Measurements from ENCODE around the gene RSRC1.

RSRC1 gene

DNA sequence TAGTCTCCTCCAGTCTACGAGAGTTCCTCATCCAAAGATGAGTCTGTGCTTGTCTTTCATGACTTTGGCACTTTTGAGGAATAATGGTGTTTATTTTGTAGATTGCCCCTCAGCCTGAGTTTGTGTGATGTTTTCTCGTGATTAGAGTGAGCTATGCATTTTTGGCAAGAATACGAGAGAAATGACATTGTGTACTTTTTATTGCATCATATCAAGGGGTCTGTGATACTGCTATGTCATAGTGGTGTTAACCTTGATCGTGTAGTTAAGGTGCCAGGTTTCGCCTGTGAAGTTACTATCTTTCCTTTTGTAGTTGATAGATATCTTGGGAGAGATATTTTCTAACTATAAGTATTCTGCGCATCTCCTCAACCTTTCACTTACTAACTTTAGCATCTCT, 18.9 kb downstream of the RSRC1 start:
- no peak for DNase-seq (ENCODE audit: low spot score)

- DNase-seq (ENCODE audit: low spot score) = no peak
Measured at GRCh38 chr3:158134363-158134762, 24.5 kb downstream of the RSRC1 start.

GRCh38 chr3:158140396-158140795, 30.5 kb downstream of the RSRC1 start:
- DNase-seq (ENCODE audit: low spot score) = no peak

DNA sequence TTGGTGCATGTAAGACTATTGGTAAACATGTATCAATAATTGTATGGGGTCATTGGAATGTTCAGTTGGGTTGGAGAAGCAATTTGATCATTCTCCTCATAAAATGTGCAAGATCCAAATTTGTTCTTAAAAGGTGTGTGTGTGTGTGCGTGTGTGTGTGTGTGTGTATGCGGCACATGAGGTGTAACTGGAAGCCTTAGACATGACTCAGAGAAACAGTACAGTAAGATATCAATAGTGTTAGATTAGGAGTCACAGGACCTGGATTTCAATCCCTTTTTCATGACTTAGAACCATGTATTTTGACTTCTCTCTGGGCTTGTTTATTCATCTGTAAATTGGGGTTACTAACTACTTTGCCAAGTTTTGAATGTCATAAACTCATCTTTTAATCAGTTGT, 38.3 kb downstream of the RSRC1 start:
- no peak for DNase-seq (ENCODE audit: low spot score)

DNA sequence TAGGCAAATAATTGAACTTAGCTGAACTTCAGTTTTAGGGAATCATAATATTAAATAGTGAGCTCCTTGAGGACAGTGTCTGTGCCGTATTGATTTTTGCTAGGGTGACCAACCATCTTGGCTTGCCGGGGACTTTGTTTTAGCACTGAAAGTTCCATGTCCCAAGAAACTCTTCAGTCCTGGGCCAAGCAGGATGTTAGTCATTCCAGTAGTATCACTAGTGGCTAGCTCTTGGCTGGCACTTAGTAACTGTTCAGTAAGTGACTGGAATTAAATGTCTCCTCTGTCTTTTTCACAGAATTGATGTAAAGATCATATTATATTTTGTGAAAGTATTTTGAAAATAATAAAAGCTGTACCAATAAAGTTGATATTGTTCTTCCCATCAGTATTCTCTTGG, 42.3 kb downstream of the RSRC1 start:
- peak; percentile 56 for DNase-seq (ENCODE audit: low spot score)

- no peak for DNase-seq (ENCODE audit: low spot score)
Measured at GRCh38 chr3:158158969-158159368, 49.1 kb downstream of the RSRC1 start.

DNA sequence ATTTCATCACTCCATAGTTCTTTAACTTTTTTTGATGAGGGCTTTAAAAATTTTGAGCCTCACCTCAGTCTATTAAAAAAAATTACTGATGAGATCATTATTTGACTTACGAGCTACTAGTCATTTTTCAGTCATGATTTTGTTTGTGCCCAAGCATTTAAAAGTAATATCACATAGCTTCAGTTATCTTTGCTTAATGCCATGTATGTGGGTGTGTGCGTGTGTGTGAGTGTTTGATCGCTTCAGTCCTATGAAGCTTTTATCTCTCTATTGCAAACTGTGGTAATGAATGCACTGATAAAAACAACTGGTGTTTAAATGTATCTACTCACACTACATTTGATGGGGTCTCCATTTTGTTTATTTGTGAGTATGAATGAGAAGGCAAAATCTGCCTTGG, 49.8 kb downstream of the RSRC1 start:
- no peak for DNase-seq (ENCODE audit: low spot score)

DNA sequence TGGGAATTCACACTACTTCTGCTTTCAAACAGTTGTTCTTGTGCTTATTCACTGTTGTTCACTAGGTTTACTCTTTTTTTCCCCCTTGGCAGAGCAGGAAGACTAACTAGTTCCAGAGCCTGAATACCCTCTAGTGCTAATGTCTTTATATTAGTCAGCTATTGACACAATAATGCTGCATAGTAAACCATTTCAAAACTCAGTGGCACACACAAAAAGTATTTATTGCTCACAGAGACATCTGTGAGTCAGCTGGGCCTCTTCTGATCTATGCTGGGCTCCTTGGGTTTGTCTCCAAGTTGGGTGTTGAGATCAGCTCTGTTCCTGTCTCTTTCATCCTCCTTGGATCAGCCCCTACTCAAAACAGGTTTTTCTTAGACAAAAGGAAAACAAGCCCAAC, 51.1 kb downstream of the RSRC1 start:
- peak; percentile 73 for DNase-seq (ENCODE audit: low spot score)

DNA sequence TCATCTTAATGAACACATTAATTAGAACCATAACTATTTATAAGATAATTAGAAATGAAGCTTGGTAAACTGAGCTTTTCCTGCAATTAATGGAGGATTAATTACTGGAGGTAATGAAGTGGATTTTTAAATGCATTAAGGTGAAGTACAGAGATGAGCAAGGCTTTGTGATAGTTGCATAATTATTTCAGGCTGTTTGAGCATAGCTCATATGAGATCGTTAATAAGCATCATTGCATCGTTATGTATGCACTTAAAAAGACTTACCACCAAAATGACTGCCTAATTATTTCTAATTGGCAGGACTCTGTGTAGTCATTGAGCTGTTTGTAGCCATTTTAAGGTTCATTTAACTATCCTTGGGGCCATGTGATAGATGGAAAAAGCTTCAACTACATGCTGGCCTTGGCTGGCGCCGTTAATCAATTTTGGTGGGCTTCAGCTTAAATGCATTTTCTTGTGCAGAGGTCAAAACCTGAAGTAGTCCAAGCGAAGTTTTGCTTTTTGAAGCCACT, 55.3 kb downstream of the RSRC1 start:
- no peak for DNase-seq (ENCODE audit: low spot score)

- DNase-seq (ENCODE audit: low spot score) = no peak
Measured at GRCh38 chr3:158165730-158166129, 55.8 kb downstream of the RSRC1 start.

DNA sequence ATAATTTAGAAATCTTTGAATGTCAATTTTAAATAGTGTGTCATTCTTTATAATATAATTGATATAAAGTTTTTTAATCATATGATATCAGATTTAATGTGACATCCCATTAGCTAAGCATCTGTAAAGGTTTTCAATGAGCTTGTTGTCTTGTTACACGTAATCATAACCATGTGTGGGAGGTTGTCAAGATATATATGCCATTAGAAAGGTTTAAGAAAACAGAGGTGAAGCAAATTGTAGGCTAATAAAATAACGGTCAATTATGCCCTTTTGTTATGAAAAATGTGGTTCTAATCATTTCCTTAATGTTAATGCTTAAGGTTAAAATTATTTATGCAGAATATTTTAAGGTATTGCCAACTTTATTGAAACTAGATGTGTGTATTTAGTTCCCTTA, 56.3 kb downstream of the RSRC1 start:
- no peak for DNase-seq (ENCODE audit: low spot score)

GRCh38 chr3:158167737-158168557, 58.1 kb downstream of the RSRC1 start:
- DNase-seq (ENCODE audit: low spot score) = peak; percentile 86

GRCh38 chr3:158169091-158169491, 59.2 kb downstream of the RSRC1 start:
- no peak for DNase-seq (ENCODE audit: low spot score)

GRCh38 chr3:158181096-158181495, 71.2 kb downstream of the RSRC1 start:
- no peak for DNase-seq (ENCODE audit: low spot score)

GRCh38 chr3:158185711-158186110, 75.8 kb downstream of the RSRC1 start:
- DNase-seq (ENCODE audit: low spot score) = no peak

GRCh38 chr3:158200955-158201354, 91.1 kb downstream of the RSRC1 start:
- no peak for DNase-seq (ENCODE audit: low spot score)

DNA sequence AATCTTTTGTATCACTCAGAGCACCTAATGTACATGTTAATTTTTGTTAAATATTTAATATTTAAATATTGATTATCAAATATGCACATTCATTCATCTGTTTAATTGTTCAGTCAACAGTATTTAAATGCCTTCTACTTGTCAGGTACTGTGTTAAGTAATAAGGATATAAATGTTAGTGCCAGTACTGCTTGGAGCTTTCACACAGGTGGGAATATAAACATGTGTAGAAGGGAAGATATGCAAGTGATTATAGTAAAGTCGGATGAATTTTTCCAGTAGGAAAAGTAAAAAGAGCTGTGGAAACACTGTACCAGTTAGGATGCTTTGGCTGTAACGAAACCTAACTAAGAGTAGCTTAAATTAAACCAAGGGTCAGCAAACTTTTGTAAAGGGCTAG, 95.4 kb downstream of the RSRC1 start:
- DNase-seq (ENCODE audit: low spot score) = no peak

- no peak for DNase-seq (ENCODE audit: low spot score)
Measured at GRCh38 chr3:158205994-158206393, 96.1 kb downstream of the RSRC1 start.

DNA sequence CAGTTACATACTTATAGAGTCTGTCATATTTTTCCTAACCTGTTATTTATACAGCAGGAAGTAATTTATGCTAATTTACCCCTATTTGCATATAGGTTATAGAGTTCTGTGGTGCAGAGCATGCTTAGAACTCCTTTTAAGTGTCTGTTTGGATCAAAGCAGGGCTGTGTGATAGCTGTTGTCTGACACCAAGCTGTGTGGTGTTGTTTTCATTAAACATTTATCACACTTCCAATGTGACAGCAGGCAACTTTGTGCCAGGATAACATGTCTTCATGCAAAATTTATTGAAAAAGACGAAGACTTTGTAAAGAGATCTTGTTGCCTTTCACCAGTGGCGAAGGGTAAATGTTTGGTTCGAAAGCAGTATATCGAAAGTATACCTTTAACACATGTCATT, 100.2 kb downstream of the RSRC1 start:
- DNase-seq (ENCODE audit: low spot score) = no peak

- no peak for DNase-seq (ENCODE audit: low spot score)
Measured at GRCh38 chr3:158213461-158213860, 103.6 kb downstream of the RSRC1 start.

GRCh38 chr3:158217992-158218391, 108.1 kb downstream of the RSRC1 start:
- DNase-seq (ENCODE audit: low spot score) = no peak

GRCh38 chr3:158220575-158220974, 110.7 kb downstream of the RSRC1 start:
- no peak for DNase-seq (ENCODE audit: low spot score)

GRCh38 chr3:158221426-158221825, 111.5 kb downstream of the RSRC1 start:
- DNase-seq (ENCODE audit: low spot score) = no peak

DNA sequence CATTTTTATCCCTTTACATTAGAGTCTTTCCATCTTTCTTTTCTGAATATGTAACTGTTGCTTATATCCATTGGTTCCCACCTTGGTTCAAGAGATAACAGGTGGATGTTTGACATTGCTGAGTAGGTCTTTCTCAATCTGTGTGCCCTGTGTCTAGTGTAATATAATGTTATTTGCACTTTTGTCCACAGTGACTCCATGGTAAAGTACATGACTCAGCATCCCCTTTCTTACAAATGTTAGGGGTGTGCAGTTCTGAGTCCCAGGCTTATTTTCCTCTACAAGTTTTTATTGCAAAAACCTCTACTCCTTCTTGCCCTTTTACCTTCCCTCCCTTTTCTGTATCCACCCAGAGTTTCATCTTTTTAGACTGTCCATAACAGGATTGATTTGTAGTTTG, 116.5 kb downstream of the RSRC1 start:
- no peak for DNase-seq (ENCODE audit: low spot score)
